Smooth muscle cell (in vitro differentiated cells): ENCODE results near the gene CUL4B. TPM values are rescaled to one million over a fixed set of nuclear protein-coding genes. Genes with fewer than 3 reads are reported as not detected.
"Not testable (repeated sequence)": the region's sequence is repeated elsewhere in the genome, so short reads cannot be mapped to it uniquely, and the experiment has no call there.

Experiments used
- DNase-seq: peaks from one replicate; lab custom pipeline; 2025; ENCODE audit not compliant: unreplicated experiment; lab: John Stamatoyannopoulos, UW
- H2AFZ ChIP-seq: fragments of 200-600 bp; sonication (generic); 2 replicates; pipeline ENCODE4 v1.6.0; 2016; ENCODE audit warnings: antibody characterized with exemption, low read depth, mild to moderate bottlenecking
- H3F3A ChIP-seq: fragments of 200-600 bp; sonication (generic); 2 replicates; pipeline ENCODE4 v1.6.0; 2017; ENCODE audit warnings: antibody characterized with exemption, low read depth
- H3K27ac ChIP-seq: fragments of 200-600 bp; sonication (generic); 2 replicates; pipeline ENCODE4 v1.5.1; 2016; ENCODE audit warnings: low read depth, mild to moderate bottlenecking
- H3K27me3 ChIP-seq: fragments of 200-600 bp; sonication (generic); 2 replicates; pipeline ENCODE4 v1.6.1; 2016; ENCODE audit warnings: low read depth, mild to moderate bottlenecking
- H3K36me3 ChIP-seq: fragments of 200-600 bp; sonication (generic); 2 replicates; pipeline ENCODE4 v1.5.1; 2016; ENCODE audit warnings: low read depth
- H3K4me1 ChIP-seq: fragments of 200-600 bp; sonication (generic); 2 replicates; pipeline ENCODE4 v1.5.1; 2016; ENCODE audit warnings: low read depth
- H3K4me2 ChIP-seq: fragments of 200-600 bp; sonication (generic); 2 replicates; pipeline ENCODE4 v1.6.0; 2016; ENCODE audit warnings: mild to moderate bottlenecking
- H3K4me3 ChIP-seq: fragments of 200-600 bp; sonication (generic); 2 replicates; pipeline ENCODE4 v1.5.1; 2016; ENCODE audit warnings: mild to moderate bottlenecking
- H3K79me2 ChIP-seq: fragments of 200-600 bp; sonication (generic); 2 replicates; pipeline ENCODE4 v1.6.0; 2016; ENCODE audit warnings: low read depth, mild to moderate bottlenecking
- H3K9ac ChIP-seq: fragments of 200-600 bp; sonication (generic); 2 replicates; pipeline ENCODE4 v1.6.0; 2016; ENCODE audit warnings: low read depth
- H3K9me3 ChIP-seq: fragments of 200-600 bp; sonication (generic); replicated peaks from 2 replicates; pipeline ENCODE4 v1.5.1; 2016; ENCODE audit warnings: low read depth
- H4K20me1 ChIP-seq: fragments of 200-600 bp; sonication (generic); 2 replicates; pipeline ENCODE4 v1.6.0; 2016; ENCODE audit warnings: low read depth
- WGBS: methylation state at CpG from one replicate; pipeline ENCODE4 v1.1.7; 2016; ENCODE audit warnings: low lambda C conversion rate; 5-methylcytosine and 5-hydroxymethylcytosine counted together
- polyA plus RNA-seq: library from polyadenylated mRNA; unstranded; fragments of >200 nt; fragmentation: Nextera tagmentation; extraction: Ambion mirVana; gene quantifications from 2 replicates; pipeline ENCODE4 v1.2.1, GENCODE V29; 2016
- total RNA-seq: library from RNA; depleted of rRNA; stranded (reverse); fragments of >200 nt; gene quantifications from 2 replicates; pipeline ENCODE4 v1.2.3, GENCODE V29; 2014
- TF ChIP-seq, protein P1 (sequence below): fragments of 200-600 bp; sonication (generic); IDR thresholded peaks from 2 replicates; pipeline ENCODE4 v1.5.1; 2017; ENCODE audit warnings: borderline replicate concordance, mild to moderate bottlenecking, antibody characterized with exemption; ENCODE audit not compliant: insufficient read depth, poor library complexity, severe bottlenecking

Gene CUL4B
- total and polyA plus RNA-seq, 2 experiments from 2014 or later: 13.1 to 49.6 TPM

GRCh38 chrX:120512627-120513026, 48.1 kb downstream of the CUL4B start:
- no peaks in the 10 kb centered on the region for H3K27me3 ChIP-seq
- no peaks in the 10 kb centered on the region for H3K79me2 ChIP-seq
- H4K20me1 ChIP-seq: no peaks in the 10 kb centered on the region
- no peak overlapping the region for H3K9ac ChIP-seq
- TF ChIP-seq, protein P1, sequence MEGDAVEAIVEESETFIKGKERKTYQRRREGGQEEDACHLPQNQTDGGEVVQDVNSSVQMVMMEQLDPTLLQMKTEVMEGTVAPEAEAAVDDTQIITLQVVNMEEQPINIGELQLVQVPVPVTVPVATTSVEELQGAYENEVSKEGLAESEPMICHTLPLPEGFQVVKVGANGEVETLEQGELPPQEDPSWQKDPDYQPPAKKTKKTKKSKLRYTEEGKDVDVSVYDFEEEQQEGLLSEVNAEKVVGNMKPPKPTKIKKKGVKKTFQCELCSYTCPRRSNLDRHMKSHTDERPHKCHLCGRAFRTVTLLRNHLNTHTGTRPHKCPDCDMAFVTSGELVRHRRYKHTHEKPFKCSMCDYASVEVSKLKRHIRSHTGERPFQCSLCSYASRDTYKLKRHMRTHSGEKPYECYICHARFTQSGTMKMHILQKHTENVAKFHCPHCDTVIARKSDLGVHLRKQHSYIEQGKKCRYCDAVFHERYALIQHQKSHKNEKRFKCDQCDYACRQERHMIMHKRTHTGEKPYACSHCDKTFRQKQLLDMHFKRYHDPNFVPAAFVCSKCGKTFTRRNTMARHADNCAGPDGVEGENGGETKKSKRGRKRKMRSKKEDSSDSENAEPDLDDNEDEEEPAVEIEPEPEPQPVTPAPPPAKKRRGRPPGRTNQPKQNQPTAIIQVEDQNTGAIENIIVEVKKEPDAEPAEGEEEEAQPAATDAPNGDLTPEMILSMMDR: no peak
- H3K9me3 ChIP-seq: no peaks in the 10 kb centered on the region
- no peak overlapping the region for H3K4me2 ChIP-seq
- no peaks in the 10 kb centered on the region for H3K36me3 ChIP-seq
- no peaks in the 10 kb centered on the region for H3K4me1 ChIP-seq
- no peak overlapping the region for H3K4me3 ChIP-seq
- no peak overlapping the region for H3K27ac ChIP-seq
- DNase-seq: no peak
- no peak overlapping the region for H2AFZ ChIP-seq
- H3F3A ChIP-seq: no peaks in the 10 kb centered on the region
- 75% methylated on average over 2 of the region's 2 CpGs for WGBS

DNA sequence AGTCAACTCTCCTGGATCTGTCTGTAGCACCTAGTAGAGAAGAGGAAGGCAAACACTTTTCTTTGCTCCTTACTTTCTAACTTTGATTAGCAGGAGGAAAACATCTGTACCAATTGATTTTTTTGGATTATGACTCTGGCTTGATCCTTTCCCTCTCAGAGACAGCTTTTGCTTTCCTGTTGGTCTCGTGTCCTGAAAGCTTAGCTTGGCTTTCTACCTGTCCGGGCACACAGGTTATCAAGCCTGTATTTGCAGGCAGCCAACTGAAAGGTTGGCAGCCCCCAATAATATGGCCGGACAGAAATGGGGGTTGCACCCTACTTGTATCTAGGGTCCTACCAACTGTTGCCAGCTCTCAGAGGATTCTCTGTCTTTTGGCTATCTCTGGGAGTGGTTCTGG, 48.5 kb downstream of the CUL4B start:
- no peaks in the 10 kb centered on the region for H3K4me1 ChIP-seq
- no peaks in the 10 kb centered on the region for H3F3A ChIP-seq

GRCh38 chrX:120504569-120504968, 56.2 kb downstream of the CUL4B start:
- Histone ChIP-seq H3K36me3 (no peaks in the 10 kb centered on the region), H3K4me2 (no peak overlapping the region), H3K4me1 (no peaks in the 10 kb centered on the region), H2AFZ (no peak overlapping the region), H3K9ac (no peak overlapping the region), H3K4me3 (no peak overlapping the region), H3F3A (no peaks in the 10 kb centered on the region), H3K79me2 (no peaks in the 10 kb centered on the region), H3K9me3 (no peaks in the 10 kb centered on the region), H3K27ac (no peak overlapping the region), H3K27me3 (no peaks in the 10 kb centered on the region), H4K20me1 (no peaks in the 10 kb centered on the region)
- TF ChIP-seq, protein P1: no peak
- 58% methylated on average over 1 of the region's 1 CpG for WGBS
- DNase-seq: no peak

More for the DNA sequence above, 48.5 kb downstream of the CUL4B start:
- H3K9ac ChIP-seq: no peak overlapping the region
- no peaks in the 10 kb centered on the region for H3K27me3 ChIP-seq
- no peak overlapping the region for H3K4me2 ChIP-seq
- H2AFZ ChIP-seq: no peak overlapping the region
- no peak for DNase-seq
- H3K79me2 ChIP-seq: no peaks in the 10 kb centered on the region
- H4K20me1 ChIP-seq: no peaks in the 10 kb centered on the region
- H3K4me3 ChIP-seq: no peak overlapping the region
- TF ChIP-seq, protein P1: no peak
- H3K27ac ChIP-seq: no peak overlapping the region
- no peaks in the 10 kb centered on the region for H3K9me3 ChIP-seq
- H3K36me3 ChIP-seq: no peaks in the 10 kb centered on the region
- WGBS: 86% methylated on average over 3 of the region's 3 CpGs

GRCh38 chrX:120499301-120500072, 61.3 kb downstream of the CUL4B start:
- H3K27me3 ChIP-seq: no peaks in the 10 kb centered on the region
- 78% methylated on average over 4 of the region's 4 CpGs for WGBS
- no peak for DNase-seq

DNA sequence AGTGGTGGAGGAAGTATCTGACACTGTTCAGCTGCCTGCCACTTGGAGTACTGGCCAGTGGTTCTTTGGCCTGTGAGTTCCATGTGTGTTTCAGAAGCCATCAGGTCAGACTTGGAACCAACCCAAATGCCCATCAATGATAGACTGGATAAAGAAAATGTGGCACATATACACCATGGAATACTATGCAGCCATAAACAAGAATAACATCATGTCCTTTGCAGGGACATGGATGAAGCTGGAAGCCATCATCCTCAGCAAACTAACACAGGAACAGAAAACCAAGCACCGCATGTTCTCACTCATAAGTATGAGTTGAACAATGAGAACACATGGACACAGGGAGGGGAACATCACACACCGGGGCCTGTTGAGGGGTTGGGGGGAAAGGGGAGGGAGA, 70.6 kb downstream of the CUL4B start:
- not testable (repeated sequence) for H3F3A ChIP-seq, H3K4me3 ChIP-seq, H3K36me3 ChIP-seq, H3K9ac ChIP-seq, H2AFZ ChIP-seq, DNase-seq, H3K9me3 ChIP-seq, H3K27ac ChIP-seq, H3K4me1 ChIP-seq, H3K79me2 ChIP-seq, H3K27me3 ChIP-seq, H3K4me2 ChIP-seq, H4K20me1 ChIP-seq
- WGBS: 82% methylated on average over 1 of the region's 2 CpGs

More at GRCh38 chrX:120499301-120500072, 61.3 kb downstream of the CUL4B start:
- Histone ChIP-seq H3K36me3 (no peaks in the 10 kb centered on the region), H3K4me3 (no peak overlapping the region), H3F3A (no peaks in the 10 kb centered on the region), H3K4me2 (no peak overlapping the region), H2AFZ (no peak overlapping the region), H3K9ac (no peak overlapping the region), H4K20me1 (no peaks in the 10 kb centered on the region), H3K79me2 (no peaks in the 10 kb centered on the region), H3K4me1 (no peaks in the 10 kb centered on the region), H3K9me3 (no peaks in the 10 kb centered on the region), H3K27ac (no peak overlapping the region)
- TF ChIP-seq, protein P1: no peak
